Kidney tubule cell (primary cell): ENCODE measurements around the gene RNF10.
"Not testable (repeated sequence)": the region's sequence is repeated elsewhere in the genome, so short reads cannot be mapped to it uniquely, and the experiment has no call there.

Experiments
- DNase-seq: peaks from one replicate; pipeline ENCODE4 v3.0.0-alpha.2; 2018; ENCODE audit warnings: low spot score

The RNF10 gene

DNA sequence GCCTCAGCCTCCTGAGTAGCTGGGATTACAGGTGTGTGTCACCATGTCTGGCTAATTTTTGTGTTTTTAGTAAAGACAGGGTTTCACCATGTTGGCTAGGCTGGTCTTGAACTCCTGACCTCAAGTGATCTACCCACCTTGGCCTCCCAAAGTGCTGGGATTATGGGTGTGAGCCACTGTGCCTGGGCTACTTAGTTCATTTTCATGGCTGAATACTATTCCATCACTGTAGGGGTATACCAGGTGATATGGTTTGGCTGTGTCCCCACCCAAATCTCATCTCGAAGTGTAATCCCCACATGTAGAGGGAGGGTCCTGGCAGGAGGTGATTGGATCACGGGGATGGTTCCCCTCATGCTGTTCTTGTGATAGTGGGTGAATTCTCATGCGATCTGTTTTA, 83.0 kb downstream of the RNF10 start:
- not testable (repeated sequence) for DNase-seq

GRCh38 chr12:120617767-120618166, 83.6 kb downstream of the RNF10 start:
- DNase-seq: not testable (repeated sequence)

- DNase-seq: no peak
These were observed 84.9 kb downstream of the RNF10 start for GRCh38 chr12:120618954-120619615.

- peak; percentile 85 for DNase-seq
These were observed 86.5 kb downstream of the RNF10 start for GRCh38 chr12:120620624-120621023.

- DNase-seq: no peak
These were observed 91.6 kb downstream of the RNF10 start for GRCh38 chr12:120625557-120626419.
